Measurements from ENCODE around the gene TBC1D14. TPM values are rescaled to one million over a fixed set of nuclear protein-coding genes. Genes with fewer than 3 reads are reported as not detected.
"Not testable (repeated sequence)": the region's sequence is repeated elsewhere in the genome, so short reads cannot be mapped to it uniquely, and the experiment has no call there.

The TBC1D14 gene
- total RNA-seq, 1 experiment from 2014 or later: 54.0 TPM

DNA sequence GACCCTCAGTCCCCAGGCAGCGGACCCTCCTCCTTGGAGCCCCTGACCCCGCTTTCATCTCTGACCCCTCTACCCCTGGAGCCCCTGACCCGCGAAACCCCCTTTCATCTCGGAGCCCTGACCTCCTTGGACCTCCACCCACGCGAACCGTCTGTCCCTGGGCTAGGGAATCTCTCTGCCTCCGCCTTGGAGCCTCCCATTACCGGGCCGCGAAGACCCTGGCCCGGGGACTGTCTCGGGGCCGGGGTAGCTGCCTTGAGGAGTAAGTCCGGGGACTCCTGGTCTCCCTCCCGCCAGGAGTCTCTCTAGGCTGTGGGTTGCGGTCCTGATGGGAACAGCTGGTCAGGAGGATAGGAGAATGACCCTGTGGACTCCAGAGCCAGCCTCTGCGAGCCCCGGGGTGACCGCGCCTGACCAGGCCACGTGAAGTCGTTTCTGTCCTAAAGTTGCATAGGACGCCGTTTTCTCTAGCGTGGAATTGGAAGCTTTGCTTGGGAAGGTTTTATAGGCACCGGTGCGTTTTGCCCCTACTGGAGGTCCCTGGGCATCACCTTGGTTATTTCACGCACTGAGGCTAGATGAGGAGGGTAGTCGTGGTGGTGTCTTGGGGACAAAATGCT, 824 bp downstream of the TBC1D14 start:
- no peaks in the 10 kb centered on the region for H3K27me3 Mint-ChIP-seq (ENCODE audit: insufficient read depth, unreplicated experiment)
- no peaks in the 10 kb centered on the region for H3K9me3 Mint-ChIP-seq (ENCODE audit: unreplicated experiment)
- DNase-seq: peak in 1 of 2 experiments; percentile 43
- TF ChIP-seq, protein P1, sequence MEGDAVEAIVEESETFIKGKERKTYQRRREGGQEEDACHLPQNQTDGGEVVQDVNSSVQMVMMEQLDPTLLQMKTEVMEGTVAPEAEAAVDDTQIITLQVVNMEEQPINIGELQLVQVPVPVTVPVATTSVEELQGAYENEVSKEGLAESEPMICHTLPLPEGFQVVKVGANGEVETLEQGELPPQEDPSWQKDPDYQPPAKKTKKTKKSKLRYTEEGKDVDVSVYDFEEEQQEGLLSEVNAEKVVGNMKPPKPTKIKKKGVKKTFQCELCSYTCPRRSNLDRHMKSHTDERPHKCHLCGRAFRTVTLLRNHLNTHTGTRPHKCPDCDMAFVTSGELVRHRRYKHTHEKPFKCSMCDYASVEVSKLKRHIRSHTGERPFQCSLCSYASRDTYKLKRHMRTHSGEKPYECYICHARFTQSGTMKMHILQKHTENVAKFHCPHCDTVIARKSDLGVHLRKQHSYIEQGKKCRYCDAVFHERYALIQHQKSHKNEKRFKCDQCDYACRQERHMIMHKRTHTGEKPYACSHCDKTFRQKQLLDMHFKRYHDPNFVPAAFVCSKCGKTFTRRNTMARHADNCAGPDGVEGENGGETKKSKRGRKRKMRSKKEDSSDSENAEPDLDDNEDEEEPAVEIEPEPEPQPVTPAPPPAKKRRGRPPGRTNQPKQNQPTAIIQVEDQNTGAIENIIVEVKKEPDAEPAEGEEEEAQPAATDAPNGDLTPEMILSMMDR (IDR thresholded peaks at IDR 0.05; ENCODE audit: insufficient read depth in 1 of 2, low read depth in 1 of 2, low read length in 1 of 2, severe bottlenecking in 1 of 2, unreplicated experiment in 1 of 2): peak; percentile 8 to 10
- Histone ChIP-seq H3K27me3 (replicated peaks; ENCODE audit: control insufficient read depth, insufficient read depth, low read length) (no peaks in the 10 kb centered on the region), H3K9me3 (no peaks in the 10 kb centered on the region), H3K4me3 (ENCODE audit: low read depth, low read length) (peak overlapping the region; percentile 83), H3K4me1 (peaks cover 19% of the 10 kb centered on the region), H3K36me3 (ENCODE audit: control insufficient read depth, insufficient read depth, low read length) (no peaks in the 10 kb centered on the region; the same call in 1 of the 2 replicates)
- POLR2A ChIA-PET: interaction anchor here (1.1 kb wide), 1 partner anchor 44 kb away, joined by 3 read pairs; no protein-coding TSS in a partner anchor
- H3K36me3 Mint-ChIP-seq (ENCODE audit: insufficient read depth, unreplicated experiment): peaks cover 18% of the 10 kb centered on the region
- intact Hi-C loops (cut with micrococcal nuclease; ENCODE audit: unreplicated experiment): loop anchor here (2.0 kb wide), 1 partner anchor 76 kb away; no protein-coding TSS in a partner anchor
- peak overlapping the region; percentile 94 for H3K4me3 Mint-ChIP-seq (ENCODE audit: unreplicated experiment)
- BruUV-seq (replicated peaks): no TSS peak
- peaks cover 27% of the 10 kb centered on the region for H3K4me1 Mint-ChIP-seq (ENCODE audit: low read depth, unreplicated experiment)
- peak overlapping the region; percentile 89 for H3K27ac Mint-ChIP-seq (ENCODE audit: unreplicated experiment)
- CTCF ChIA-PET: interaction anchor here (0.9 to 2.3 kb wide), 4 partner anchors 17 to 160 kb away, joined by 3 to 18 read pairs (median 4); no protein-coding TSS in a partner anchor

DNA sequence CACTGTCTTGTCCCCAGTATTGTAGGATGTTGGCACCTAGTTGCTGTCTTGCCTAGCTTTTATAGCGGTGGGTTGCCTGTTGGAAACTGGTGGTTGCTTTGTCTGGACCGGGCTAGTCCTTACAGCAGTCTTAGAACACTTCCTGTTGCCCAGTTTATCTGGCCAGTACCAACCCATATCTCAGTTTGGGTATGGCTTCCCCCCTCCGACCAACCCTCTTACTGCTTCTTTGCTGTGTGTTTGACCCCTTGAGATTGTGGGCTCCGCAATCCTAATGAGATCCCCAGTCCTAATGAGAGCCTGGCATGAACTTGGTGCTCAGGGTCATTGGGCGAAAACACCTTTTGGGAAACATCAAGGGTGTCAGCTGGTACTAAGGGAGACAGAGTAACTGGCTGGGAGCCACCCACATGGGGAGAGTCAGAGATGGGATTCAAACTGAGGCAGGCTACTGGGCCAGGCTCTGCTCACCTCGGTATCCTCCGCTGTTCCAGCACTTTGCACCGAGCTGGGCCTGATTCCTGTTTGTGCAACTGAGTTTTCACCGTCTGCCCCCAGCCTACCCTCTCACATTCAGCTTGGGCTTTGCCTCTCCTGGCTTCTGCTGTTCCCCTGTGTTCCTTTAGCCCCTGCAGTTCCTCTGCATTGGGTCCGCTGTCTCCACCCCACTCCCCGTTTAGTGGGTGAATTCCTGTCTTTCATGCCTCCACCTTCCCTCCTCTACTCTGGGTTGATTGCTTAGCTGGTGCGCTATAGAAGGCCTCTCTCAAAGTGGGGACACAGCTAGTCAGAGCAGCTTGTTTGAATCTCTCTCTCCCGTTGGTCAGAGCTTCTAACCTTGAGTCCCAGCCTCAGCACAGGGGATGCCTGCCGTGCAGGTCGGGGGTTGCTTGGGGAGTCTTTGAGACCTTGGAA, 1.6 kb downstream of the TBC1D14 start:
- BruUV-seq (replicated peaks): TSS peak; percentile 31
- peak overlapping the region; percentile 83 for H3K4me3 ChIP-seq (ENCODE audit: low read depth, low read length)
- H3K36me3 Mint-ChIP-seq (ENCODE audit: insufficient read depth, unreplicated experiment): peaks cover 18% of the 10 kb centered on the region
- no peak for DNase-seq
- TF ChIP-seq, protein P1 (IDR thresholded peaks at IDR 0.05; ENCODE audit: insufficient read depth in 1 of 2, low read depth in 1 of 2, low read length in 1 of 2, severe bottlenecking in 1 of 2, unreplicated experiment in 1 of 2): no peak
- no peaks in the 10 kb centered on the region for H3K9me3 ChIP-seq
- ChIA-PET CTCF (interaction anchor here (0.5 to 1.7 kb wide), 5 partner anchors 9 to 160 kb away, joined by 3 to 4 read pairs (median 3); no protein-coding TSS in a partner anchor), POLR2A (interaction anchor here (1.1 kb wide), 1 partner anchor 43 kb away, joined by 3 read pairs; no protein-coding TSS in a partner anchor)
- no peaks in the 10 kb centered on the region for H3K27me3 Mint-ChIP-seq (ENCODE audit: insufficient read depth, unreplicated experiment)
- H3K4me1 Mint-ChIP-seq (ENCODE audit: low read depth, unreplicated experiment): peaks cover 28% of the 10 kb centered on the region
- no peaks in the 10 kb centered on the region; the same call in 1 of the 2 replicates for H3K36me3 ChIP-seq (ENCODE audit: control insufficient read depth, insufficient read depth, low read length)
- peak overlapping the region; percentile 94 for H3K4me3 Mint-ChIP-seq (ENCODE audit: unreplicated experiment)
- peaks cover 20% of the 10 kb centered on the region for H3K4me1 ChIP-seq
- H3K27me3 ChIP-seq (replicated peaks; ENCODE audit: control insufficient read depth, insufficient read depth, low read length): no peaks in the 10 kb centered on the region
- no peaks in the 10 kb centered on the region for H3K9me3 Mint-ChIP-seq (ENCODE audit: unreplicated experiment)
- intact Hi-C loops (cut with micrococcal nuclease; ENCODE audit: unreplicated experiment): loop anchor here (2.0 kb wide), 1 partner anchor 76 kb away; no protein-coding TSS in a partner anchor
- peak overlapping the region; percentile 89 for H3K27ac Mint-ChIP-seq (ENCODE audit: unreplicated experiment)

DNA sequence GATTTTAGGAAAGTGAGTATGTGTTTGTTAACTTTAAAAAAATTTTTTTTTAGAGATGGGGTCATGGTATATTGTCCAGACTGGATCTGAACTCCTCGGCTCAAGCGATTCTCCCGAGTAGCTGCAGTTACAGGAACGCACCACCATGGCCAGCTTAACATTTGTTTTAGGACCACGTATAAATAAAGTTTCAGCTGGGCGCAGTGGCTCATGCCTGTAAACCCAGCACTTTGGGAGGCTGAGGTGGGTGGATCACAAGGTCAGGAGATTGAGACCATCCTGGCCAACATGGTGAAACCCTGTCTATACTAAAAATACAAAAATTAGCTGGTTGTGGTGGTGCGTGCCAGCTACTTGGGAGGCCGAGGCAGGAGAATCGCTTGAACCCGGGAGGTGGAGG, 2.3 kb downstream of the TBC1D14 start:
- H3K36me3 ChIP-seq (ENCODE audit: control insufficient read depth, insufficient read depth, low read length); DNase-seq; H3K27me3 Mint-ChIP-seq (ENCODE audit: insufficient read depth, unreplicated experiment); H3K27me3 ChIP-seq (replicated peaks; ENCODE audit: control insufficient read depth, insufficient read depth, low read length); H3K4me3 ChIP-seq (ENCODE audit: low read depth, low read length); H3K9me3 ChIP-seq; H3K27ac Mint-ChIP-seq (ENCODE audit: unreplicated experiment); H3K9me3 Mint-ChIP-seq (ENCODE audit: unreplicated experiment); POLR2A ChIA-PET; BruUV-seq (replicated peaks): not testable (repeated sequence)
- peaks cover 27% of the 10 kb centered on the region for H3K4me1 ChIP-seq
- peaks cover 24% of the 10 kb centered on the region for H3K36me3 Mint-ChIP-seq (ENCODE audit: insufficient read depth, unreplicated experiment)
- H3K4me1 Mint-ChIP-seq (ENCODE audit: low read depth, unreplicated experiment): peaks cover 35% of the 10 kb centered on the region
- H3K4me3 Mint-ChIP-seq (ENCODE audit: unreplicated experiment): peak overlapping the region; percentile 94
- intact Hi-C loops (cut with micrococcal nuclease; ENCODE audit: unreplicated experiment): loop anchor here (2.0 kb wide), 1 partner anchor 75 kb away; no protein-coding TSS in a partner anchor
- CTCF ChIA-PET: interaction anchor here (0.5 to 1.4 kb wide), 3 partner anchors 10 to 159 kb away, joined by 3 to 4 read pairs (median 4); no protein-coding TSS in a partner anchor
